Measurements from ENCODE around the gene SIRT3. TPM values are rescaled to one million over a fixed set of nuclear protein-coding genes. Genes with fewer than 3 reads are reported as not detected.

The SIRT3 gene
- total RNA-seq, 1 experiment from 2014 or later: 19.2 TPM

DNA sequence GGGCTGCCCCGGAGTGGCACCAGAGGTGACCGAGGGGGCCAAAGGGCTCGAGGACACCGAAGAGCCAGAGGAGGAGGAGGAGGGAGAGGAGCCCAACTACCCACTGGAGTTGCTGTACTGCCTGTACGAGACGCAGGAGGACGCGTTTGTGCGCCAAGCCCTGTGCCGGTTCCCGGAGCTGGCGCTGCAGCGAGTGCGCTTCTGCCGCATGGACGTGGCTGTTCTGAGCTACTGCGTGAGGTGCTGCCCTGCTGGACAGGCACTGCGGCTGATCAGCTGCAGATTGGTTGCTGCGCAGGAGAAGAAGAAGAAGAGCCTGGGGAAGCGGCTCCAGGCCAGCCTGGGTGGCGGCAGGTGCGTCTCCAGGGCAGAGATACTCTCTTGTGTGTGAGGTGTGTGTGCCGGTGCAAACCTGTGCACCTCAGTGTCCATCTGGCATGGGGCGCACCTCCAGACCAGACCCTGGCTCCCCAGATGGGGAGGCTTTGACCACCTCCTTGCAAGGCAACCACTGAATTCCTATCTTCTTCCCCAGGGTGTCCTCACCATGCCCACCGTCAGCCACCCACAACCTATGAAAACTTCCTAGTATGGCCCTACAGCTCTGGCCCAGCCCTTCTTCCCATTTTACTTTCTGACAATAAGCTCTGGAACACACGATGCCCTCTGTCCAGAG, 45.5 kb upstream of the SIRT3 start:
- CTCF ChIA-PET: no interaction called here
- no peak overlapping the region for H3K4me3 Mint-ChIP-seq (ENCODE audit: low read depth, unreplicated experiment)
- DNase-seq: no peak
- intact Hi-C loops (cut with micrococcal nuclease; ENCODE audit: unreplicated experiment): no loop called here
- no peaks in the 10 kb centered on the region for H3K4me1 Mint-ChIP-seq (ENCODE audit: low read depth, unreplicated experiment)
- no TSS peak for BruUV-seq (replicated peaks)
- peaks cover 3% of the 10 kb centered on the region for H3K9me3 Mint-ChIP-seq (ENCODE audit: low read depth, unreplicated experiment)
- TF ChIP-seq, protein P1, sequence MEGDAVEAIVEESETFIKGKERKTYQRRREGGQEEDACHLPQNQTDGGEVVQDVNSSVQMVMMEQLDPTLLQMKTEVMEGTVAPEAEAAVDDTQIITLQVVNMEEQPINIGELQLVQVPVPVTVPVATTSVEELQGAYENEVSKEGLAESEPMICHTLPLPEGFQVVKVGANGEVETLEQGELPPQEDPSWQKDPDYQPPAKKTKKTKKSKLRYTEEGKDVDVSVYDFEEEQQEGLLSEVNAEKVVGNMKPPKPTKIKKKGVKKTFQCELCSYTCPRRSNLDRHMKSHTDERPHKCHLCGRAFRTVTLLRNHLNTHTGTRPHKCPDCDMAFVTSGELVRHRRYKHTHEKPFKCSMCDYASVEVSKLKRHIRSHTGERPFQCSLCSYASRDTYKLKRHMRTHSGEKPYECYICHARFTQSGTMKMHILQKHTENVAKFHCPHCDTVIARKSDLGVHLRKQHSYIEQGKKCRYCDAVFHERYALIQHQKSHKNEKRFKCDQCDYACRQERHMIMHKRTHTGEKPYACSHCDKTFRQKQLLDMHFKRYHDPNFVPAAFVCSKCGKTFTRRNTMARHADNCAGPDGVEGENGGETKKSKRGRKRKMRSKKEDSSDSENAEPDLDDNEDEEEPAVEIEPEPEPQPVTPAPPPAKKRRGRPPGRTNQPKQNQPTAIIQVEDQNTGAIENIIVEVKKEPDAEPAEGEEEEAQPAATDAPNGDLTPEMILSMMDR (IDR thresholded peaks at IDR 0.05; ENCODE audit: unreplicated experiment): no peak
- H3K36me3 Mint-ChIP-seq (ENCODE audit: insufficient read depth, unreplicated experiment): no peaks in the 10 kb centered on the region
- no peak overlapping the region for H3K27ac Mint-ChIP-seq (ENCODE audit: unreplicated experiment)
- peaks cover 90% of the 10 kb centered on the region for H3K27me3 Mint-ChIP-seq (ENCODE audit: unreplicated experiment)

- Mint-ChIP-seq H3K27ac (ENCODE audit: unreplicated experiment) (no peak overlapping the region), H3K27me3 (ENCODE audit: unreplicated experiment) (peaks cover 90% of the 10 kb centered on the region), H3K4me3 (ENCODE audit: low read depth, unreplicated experiment) (peak overlapping the region; percentile 21), H3K36me3 (ENCODE audit: insufficient read depth, unreplicated experiment) (no peaks in the 10 kb centered on the region), H3K4me1 (ENCODE audit: low read depth, unreplicated experiment) (no peaks in the 10 kb centered on the region), H3K9me3 (ENCODE audit: low read depth, unreplicated experiment) (peaks cover 5% of the 10 kb centered on the region)
- BruUV-seq (replicated peaks): no TSS peak
- TF ChIP-seq, protein P1 (IDR thresholded peaks at IDR 0.05; ENCODE audit: unreplicated experiment): no peak
- CTCF ChIA-PET: interaction anchor here (0.5 to 0.7 kb wide), 3 partner anchors 23 to 113 kb away, joined by 3 to 4 read pairs (median 3); partner anchors contain the start of gene PKP3
- DNase-seq: no peak
- intact Hi-C loops (cut with micrococcal nuclease; ENCODE audit: unreplicated experiment): no loop called here
These were observed 44.8 kb upstream of the SIRT3 start for GRCh38 chr11:280706-281485.

DNA sequence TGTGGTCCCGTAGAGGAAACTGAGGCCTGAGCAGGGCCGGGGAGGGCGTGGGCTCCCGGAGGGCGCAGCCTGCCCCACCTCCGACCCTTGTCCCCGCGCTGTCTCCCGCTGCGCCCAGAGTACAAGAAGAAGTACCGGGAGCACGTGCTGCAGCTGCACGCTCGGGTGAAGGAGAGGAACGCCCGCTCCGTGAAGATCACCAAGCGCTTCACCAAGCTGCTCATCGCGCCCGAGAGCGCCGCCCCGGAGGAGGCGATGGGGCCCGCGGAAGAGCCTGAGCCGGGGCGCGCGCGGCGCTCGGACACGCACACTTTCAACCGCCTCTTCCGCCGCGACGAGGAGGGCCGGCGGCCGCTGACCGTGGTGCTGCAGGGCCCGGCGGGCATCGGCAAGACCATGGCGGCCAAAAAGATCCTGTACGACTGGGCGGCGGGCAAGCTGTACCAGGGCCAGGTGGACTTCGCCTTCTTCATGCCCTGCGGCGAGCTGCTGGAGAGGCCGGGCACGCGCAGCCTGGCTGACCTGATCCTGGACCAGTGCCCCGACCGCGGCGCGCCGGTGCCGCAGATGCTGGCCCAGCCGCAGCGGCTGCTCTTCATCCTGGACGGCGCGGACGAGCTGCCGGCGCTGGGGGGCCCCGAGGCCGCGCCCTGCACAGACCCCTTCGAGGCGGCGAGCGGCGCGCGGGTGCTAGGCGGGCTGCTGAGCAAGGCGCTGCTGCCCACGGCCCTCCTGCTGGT, 44.0 kb upstream of the SIRT3 start:
- no peaks in the 10 kb centered on the region for H3K4me1 Mint-ChIP-seq (ENCODE audit: low read depth, unreplicated experiment)
- H3K27ac Mint-ChIP-seq (ENCODE audit: unreplicated experiment): no peak overlapping the region
- TF ChIP-seq, protein P1 (IDR thresholded peaks at IDR 0.05; ENCODE audit: unreplicated experiment): no peak
- H3K27me3 Mint-ChIP-seq (ENCODE audit: unreplicated experiment): peaks cover 90% of the 10 kb centered on the region
- peak; percentile 27 for DNase-seq
- H3K4me3 Mint-ChIP-seq (ENCODE audit: low read depth, unreplicated experiment): peak overlapping the region; percentile 21
- no TSS peak for BruUV-seq (replicated peaks)
- CTCF ChIA-PET: interaction anchor here (0.5 to 0.7 kb wide), 3 partner anchors 22 to 114 kb away, joined by 3 to 4 read pairs (median 3); partner anchors contain the start of gene PKP3
- peaks cover 5% of the 10 kb centered on the region for H3K9me3 Mint-ChIP-seq (ENCODE audit: low read depth, unreplicated experiment)
- H3K36me3 Mint-ChIP-seq (ENCODE audit: insufficient read depth, unreplicated experiment): no peaks in the 10 kb centered on the region
- intact Hi-C loops (cut with micrococcal nuclease; ENCODE audit: unreplicated experiment): no loop called here
